GM21723 (cell line): Measurements from ENCODE around the gene FKBP1B.
"Not testable (repeated sequence)": the region's sequence is repeated elsewhere in the genome, so short reads cannot be mapped to it uniquely, and the experiment has no call there.

Experiments
- ATAC-seq: cut with Tn5 transposase; IDR thresholded peaks from one replicate; pipeline ENCODE4 v1.9.1; 2021; ENCODE audit warnings: mild to moderate bottlenecking, moderate library complexity; ENCODE audit not compliant: unreplicated experiment

FKBP1B gene

DNA sequence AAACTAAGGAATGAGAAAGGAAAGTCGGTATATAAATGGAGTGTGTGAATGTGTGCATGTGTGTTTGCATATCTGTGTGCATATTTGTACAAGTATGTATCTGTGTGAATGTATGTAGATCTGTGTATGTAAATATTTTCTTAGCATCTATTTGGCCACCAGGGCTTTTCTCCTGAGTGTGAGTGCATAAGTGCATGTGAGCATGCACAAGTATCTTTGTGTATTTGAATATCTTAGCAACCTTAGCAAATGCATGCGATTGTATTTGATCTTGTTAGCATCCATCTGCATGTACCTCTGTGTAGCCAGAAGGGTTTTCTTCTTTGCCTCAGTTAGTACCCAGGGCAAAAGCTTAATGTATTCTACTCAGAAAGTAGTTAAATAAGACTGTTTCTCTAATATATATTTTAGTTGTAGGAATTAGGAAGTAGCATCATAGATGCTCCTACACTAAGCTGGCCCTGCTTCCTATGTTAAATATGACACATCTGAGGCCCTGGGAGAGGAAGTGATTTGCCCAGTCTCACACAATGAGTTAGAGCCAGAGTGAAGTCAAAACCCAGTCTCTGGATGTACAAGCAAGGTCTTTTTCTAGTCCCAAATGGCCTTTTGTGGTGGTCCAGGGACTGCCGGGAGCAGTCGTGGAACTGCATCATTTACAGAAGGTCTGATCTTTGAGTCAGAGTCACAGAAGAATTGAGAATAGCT, 9.2 kb downstream of the FKBP1B start:
- ATAC-seq: no peak

- ATAC-seq: no peak
These were observed 15.8 kb downstream of the FKBP1B start for GRCh38 chr2:24065341-24065740.

GRCh38 chr2:24072259-24072658, 22.7 kb downstream of the FKBP1B start:
- no peak for ATAC-seq

- no peak for ATAC-seq
These were observed 24.3 kb downstream of the FKBP1B start for GRCh38 chr2:24073816-24074215.

GRCh38 chr2:24075259-24075658, 25.7 kb downstream of the FKBP1B start:
- no peak for ATAC-seq

- ATAC-seq: peak; percentile 97
These were observed 26.6 kb downstream of the FKBP1B start, which contains the start of gene SF3B6 for GRCh38 chr2:24075915-24076848. TSS of gene SF3B6 (minus strand) at chr2:24076326. CDS start at chr2:24076229, 97 bp downstream.

DNA sequence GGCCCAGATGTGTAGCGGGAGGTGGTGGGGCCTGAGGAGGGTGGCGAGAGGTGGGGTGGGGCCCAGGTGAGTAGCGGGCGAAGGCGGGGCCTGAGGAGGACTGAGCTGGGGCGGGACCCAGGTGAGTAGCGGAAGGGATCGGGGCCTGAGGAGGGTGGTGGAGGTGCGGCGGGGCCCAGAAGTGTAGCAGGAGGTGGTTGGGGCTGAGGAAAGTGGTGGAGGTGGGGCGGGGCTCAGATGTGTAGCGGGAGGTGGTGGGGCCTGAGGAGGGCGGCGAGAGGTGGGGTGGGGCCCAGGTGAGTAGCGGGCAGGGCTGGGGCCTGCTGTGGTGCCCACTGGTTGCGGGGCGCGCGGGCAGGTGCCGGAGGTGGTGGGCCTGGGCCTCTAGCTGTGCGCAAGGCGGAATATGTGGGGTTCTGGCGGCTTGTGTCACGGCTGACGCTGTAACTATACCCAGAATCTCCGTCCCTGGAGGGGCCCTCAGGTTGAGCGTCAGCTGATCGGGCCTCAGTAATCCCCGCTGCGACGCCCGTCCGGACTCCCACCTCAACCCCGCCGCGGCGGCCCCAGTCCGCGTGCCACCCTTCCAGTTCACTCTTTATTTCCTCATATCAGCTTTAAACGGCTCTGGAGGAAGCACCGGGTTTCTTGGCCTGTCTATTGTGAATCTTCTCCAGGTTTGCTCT, 27.5 kb downstream of the FKBP1B start:
- ATAC-seq: peak; percentile 4

DNA sequence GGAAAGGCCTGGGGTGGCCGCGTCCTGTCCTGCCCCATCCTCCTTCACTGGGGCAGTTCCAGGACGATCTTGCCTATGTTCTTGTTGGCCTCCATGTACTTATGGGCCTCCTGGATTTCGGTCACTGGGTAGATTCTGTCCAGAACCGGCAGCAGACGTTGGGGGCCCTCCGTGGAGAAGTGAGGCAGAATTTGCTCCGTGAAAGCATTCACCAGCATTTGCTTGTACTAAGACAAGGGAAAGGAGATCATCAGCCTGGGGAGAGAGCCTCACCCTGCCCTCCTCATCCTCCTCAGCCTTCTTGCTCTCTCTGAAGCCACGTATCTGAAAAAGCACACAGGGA, 28.0 kb downstream of the FKBP1B start:
- no peak for ATAC-seq

- ATAC-seq: no peak
These were observed 28.3 kb downstream of the FKBP1B start for GRCh38 chr2:24077879-24078278.

DNA sequence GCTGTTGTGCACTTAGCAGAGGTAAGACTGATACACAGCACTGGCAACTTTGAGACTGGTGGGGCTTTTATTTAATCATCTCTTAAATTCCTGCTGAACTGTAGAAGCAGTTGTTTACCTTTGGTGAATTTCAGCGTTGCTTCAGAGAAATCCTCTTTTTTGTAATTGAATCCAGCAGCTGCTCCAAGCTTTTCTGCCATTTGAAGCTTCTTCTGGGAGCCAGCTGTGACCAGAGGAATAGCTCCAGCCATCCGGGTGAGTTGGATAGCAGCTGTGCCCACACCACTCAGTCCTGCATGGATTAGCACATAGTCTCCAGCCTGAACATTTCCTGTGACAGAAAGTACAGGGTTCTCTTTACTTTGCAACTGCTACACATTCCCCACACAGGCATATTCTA, 31.2 kb downstream of the FKBP1B start:
- ATAC-seq: no peak

GRCh38 chr2:24082787-24083566, 33.4 kb downstream of the FKBP1B start:
- no peak for ATAC-seq

GRCh38 chr2:24083567-24084385, 34.2 kb downstream of the FKBP1B start:
- ATAC-seq: peak; percentile 75

- peak; percentile 89 for ATAC-seq
These were observed 35.1 kb downstream of the FKBP1B start, which contains the start of gene TP53I3 for GRCh38 chr2:24084386-24085199. TSS of gene TP53I3 (minus strand) at chr2:24084834. CDS start at chr2:24084326, 508 bp downstream.

DNA sequence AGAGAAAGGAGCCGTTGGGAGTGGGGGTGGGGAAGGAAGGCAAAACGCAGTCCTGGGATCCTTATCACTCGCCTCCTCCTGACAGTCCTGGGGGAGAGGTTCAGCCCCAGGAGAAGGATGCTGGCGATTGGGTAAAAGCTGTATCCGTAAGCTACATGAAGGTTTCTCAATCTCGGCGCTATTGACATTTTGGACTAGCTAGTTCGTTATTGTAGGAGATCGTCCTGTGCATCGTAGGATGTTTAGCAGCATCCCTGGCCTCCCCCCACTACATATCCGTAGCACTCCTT, 35.6 kb downstream of the FKBP1B start:
- ATAC-seq: no peak

DNA sequence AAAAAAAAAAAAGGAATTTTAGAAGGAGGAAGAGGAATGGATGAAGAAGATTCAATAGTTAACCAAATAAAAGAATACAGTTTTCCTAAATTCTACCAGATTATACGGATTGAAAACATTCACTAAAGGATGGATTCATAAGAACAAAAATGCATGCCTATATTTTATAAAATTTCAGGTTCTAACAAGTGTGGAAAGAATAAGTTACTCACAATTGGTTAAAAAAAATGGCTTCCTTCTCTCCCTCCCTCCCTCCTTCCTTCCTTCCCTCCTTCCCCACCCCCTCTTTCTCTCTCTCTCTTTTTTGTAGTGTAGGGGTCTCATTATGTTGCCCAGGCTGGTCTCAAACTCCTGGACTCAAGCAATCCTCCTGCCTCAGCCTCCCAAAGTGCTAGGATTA, 36.7 kb downstream of the FKBP1B start:
- no peak for ATAC-seq

- no peak for ATAC-seq
These were observed 37.5 kb downstream of the FKBP1B start for GRCh38 chr2:24087032-24087431.

DNA sequence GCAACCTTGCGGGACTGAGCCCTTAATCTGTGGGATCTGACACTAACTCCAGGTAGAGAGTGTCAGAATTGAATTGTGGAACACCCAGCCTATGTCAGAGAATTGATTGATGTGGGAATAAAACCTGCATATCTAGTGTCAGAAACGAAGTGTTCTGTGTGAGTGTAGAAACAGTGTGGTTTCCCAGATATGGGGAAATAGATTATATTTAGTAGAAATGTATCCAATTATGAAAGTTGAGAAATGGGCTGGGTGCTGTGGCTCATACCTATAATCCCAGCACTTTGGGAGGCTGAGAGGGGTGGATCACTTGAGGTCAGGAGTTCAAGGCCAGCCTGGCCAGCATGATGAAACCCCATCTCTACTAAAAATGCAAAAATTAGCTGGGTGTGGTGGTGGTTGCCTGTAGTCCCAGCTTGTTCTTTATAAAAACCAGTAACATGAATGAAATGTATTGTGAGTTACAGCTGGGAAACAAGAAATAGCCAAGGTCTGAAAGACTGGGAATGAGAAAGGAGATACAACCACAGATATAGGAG, 39.3 kb downstream of the FKBP1B start:
- no peak for ATAC-seq

GRCh38 chr2:24093270-24093669, 43.7 kb downstream of the FKBP1B start:
- ATAC-seq: not testable (repeated sequence)

GRCh38 chr2:24095171-24095677, 45.7 kb downstream of the FKBP1B start:
- ATAC-seq: not testable (repeated sequence)
